HG03025 (cell line): ENCODE data around the gene HERPUD1.
"Not testable (repeated sequence)": the region's sequence is repeated elsewhere in the genome, so short reads cannot be mapped to it uniquely, and the experiment has no call there.

Source experiments
- ATAC-seq: cut with Tn5 transposase; IDR thresholded peaks from one replicate; pipeline ENCODE4 v1.9.1; 2021; ENCODE audit warnings: mild to moderate bottlenecking, moderate library complexity; ENCODE audit not compliant: unreplicated experiment, low FRiP score

HERPUD1 gene

GRCh38 chr16:56990407-56991286 is 58.7 kb downstream of the HERPUD1 start:
- no peak for ATAC-seq

GRCh38 chr16:56992431-56992830 is 60.5 kb downstream of the HERPUD1 start:
- not testable (repeated sequence) for ATAC-seq

- no peak for ATAC-seq
Observed at GRCh38 chr16:56993204-56993603, 61.3 kb downstream of the HERPUD1 start.

GRCh38 chr16:56994311-56994710 is 62.4 kb downstream of the HERPUD1 start:
- no peak for ATAC-seq
